Measurements from ENCODE around the gene SLC1A7.

The SLC1A7 gene

DNA sequence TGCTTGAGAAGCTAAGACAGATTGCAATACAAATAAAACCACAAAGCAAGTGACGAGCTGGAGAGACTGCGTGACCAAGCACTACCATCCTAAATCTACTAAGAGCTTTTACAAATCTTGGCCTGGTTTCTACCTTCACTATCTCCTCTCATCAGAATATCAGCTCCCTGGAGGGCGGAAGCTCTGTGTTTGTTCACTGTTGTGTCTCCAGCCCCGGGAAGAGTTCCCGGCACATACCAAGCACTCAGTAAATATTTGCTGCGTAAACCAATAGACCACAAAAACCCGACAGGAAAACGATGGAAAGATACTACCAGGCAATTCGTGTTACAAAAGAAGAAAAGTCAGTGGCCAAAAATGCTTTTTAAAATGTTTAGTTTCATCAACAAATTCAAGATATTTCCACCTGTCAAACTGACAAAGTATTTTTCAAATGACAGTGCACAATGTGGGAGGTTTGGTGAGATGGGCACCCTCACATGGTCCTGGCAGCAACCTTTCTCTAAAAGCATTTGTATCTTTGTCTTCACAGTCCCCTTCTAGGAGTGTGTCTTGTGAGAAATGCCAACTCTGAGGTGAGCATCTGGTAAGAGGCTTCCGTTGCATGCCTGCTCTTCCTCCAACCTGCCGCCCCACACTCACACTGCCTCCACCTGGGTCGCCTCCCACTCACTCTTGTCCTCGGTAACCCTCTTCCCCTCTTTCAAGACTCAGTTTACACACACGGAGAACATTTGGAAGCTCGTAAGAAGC lies 34.7 kb downstream of the SLC1A7 start:
- DNase-seq (ENCODE audit: low read depth in 1 of 2, low spot score in 1 of 2): peak; percentile 55 to 88
- TF ChIP-seq JUND (IDR thresholded peaks at IDR 0.05; ENCODE audit: low read depth): no peak
- in situ Hi-C loops (cut with HindIII; ENCODE audit: low pct_unique_long_range_greater_than_20kb, low sequenced_read_pairs): no loop called here

DNA sequence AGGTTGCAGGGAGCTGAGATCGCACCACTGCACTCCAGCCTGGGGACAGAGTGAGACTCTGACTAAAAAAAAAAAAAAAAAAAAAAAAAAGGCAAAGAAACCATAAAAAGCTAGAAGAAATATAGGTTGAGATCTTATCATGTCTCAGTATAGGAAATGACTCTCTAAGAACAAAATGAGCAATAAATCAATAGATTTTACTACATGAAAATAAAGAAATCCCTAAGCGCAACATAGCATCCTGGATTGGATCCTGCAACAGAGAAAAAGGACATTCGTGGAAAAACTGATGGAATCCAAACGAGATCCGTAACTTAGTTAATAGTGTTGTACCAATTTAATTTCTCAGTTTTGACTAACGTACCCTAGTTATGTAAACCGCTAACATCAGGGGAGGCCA lies 35.3 kb downstream of the SLC1A7 start:
- no peak for TF ChIP-seq JUND (IDR thresholded peaks at IDR 0.05; ENCODE audit: low read depth)
- in situ Hi-C loops (cut with HindIII; ENCODE audit: low pct_unique_long_range_greater_than_20kb, low sequenced_read_pairs): no loop called here
- no peak for DNase-seq (ENCODE audit: low read depth in 1 of 2, low spot score in 1 of 2)

GRCh38 chr1:53104289-53104913 lies 38.0 kb downstream of the SLC1A7 start:
- no peak for DNase-seq (ENCODE audit: low read depth in 1 of 2, low spot score in 1 of 2)
- no peak for TF ChIP-seq JUND (IDR thresholded peaks at IDR 0.05; ENCODE audit: low read depth)
- in situ Hi-C loops (cut with HindIII; ENCODE audit: low pct_unique_long_range_greater_than_20kb, low sequenced_read_pairs): no loop called here

DNA sequence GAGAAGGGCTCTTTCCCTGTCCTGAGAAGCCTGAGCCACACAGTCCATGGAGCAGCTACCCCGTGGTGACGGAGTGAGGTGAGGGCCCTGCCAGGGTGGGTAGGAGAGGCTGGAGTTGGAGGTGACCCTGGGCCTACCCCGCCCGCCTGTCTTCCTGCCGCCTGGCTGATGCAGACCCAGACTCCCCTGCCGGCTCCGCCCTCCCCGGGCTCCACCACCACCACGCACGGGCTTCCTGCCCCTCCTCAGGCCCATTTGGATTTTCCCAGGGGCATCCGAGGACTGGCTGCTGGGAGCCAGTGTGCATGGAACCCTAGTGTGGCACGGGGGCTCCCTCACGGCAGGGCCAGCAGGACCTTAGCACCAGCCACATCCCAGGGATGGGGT lies 47.9 kb downstream of the SLC1A7 start:
- no peak for TF ChIP-seq JUND (IDR thresholded peaks at IDR 0.05; ENCODE audit: low read depth)
- DNase-seq (ENCODE audit: low read depth in 1 of 2, low spot score in 1 of 2): no peak
- in situ Hi-C loops (cut with HindIII; ENCODE audit: low pct_unique_long_range_greater_than_20kb, low sequenced_read_pairs): no loop called here

DNA sequence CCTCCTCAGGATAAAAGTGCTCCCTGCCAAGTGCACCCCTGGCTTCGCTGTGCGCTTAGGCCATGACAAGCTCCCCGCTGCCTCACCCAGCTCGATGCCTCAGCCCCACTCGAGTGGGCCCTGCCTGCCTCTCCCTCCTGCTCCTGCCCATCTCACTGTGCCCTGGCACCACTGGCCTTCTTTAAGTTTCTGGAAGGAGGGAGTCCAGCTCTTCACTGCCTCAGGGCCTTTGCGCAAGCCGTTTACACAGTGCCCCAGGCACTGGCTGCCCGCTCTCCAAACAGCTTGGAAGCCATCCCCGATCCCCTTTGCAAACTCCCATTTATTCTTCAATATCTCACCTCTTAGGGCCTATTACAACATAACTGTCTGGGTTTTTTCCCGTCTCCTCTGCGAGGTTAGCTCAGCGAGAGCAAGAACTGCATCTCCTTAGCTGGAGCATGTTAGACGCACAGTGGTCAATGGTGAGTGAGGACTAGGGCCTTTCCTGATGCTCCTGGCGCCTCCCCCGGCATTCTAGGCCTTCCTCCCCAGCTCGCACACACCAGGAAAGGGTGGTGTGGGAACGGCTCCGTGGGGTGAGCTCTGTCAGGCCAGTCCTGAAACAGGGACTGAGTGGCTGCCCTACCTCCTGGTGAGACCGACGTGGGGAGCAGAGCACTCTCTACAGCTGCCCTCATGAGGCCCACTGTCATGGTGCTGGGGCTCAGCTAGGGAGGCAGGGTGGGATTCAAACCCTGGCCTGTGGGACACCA lies 48.5 kb downstream of the SLC1A7 start:
- DNase-seq (ENCODE audit: low read depth in 1 of 2, low spot score in 1 of 2): no peak
- in situ Hi-C loops (cut with HindIII; ENCODE audit: low pct_unique_long_range_greater_than_20kb, low sequenced_read_pairs): no loop called here
- no peak for TF ChIP-seq JUND (IDR thresholded peaks at IDR 0.05; ENCODE audit: low read depth)

DNA sequence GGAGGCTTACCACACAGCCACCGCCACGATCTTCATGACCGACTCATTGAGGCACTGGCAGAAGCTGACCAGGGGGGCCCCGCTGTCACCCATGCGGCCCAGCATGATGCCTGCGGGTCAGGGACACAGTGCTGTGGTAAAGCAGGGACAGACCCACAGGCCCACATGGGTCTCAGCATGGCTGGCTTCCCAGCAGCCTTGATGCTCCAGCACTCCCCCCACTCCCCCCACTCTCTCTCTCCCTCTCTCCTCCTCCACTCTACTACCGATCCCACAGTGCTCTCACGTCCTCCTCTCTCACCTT lies 49.0 kb downstream of the SLC1A7 start:
- no peak for TF ChIP-seq JUND (IDR thresholded peaks at IDR 0.05; ENCODE audit: low read depth)
- in situ Hi-C loops (cut with HindIII; ENCODE audit: low pct_unique_long_range_greater_than_20kb, low sequenced_read_pairs): no loop called here
- no peak for DNase-seq (ENCODE audit: low read depth in 1 of 2, low spot score in 1 of 2)

- in situ Hi-C loops (cut with HindIII; ENCODE audit: low pct_unique_long_range_greater_than_20kb, low sequenced_read_pairs): no loop called here
- TF ChIP-seq JUND (IDR thresholded peaks at IDR 0.05; ENCODE audit: low read depth): no peak
- DNase-seq (ENCODE audit: low read depth in 1 of 2, low spot score in 1 of 2): no peak
Measured at GRCh38 chr1:53092659-53093450, 49.6 kb downstream of the SLC1A7 start.

- DNase-seq (ENCODE audit: low read depth in 1 of 2, low spot score in 1 of 2): no peak
- in situ Hi-C loops (cut with HindIII; ENCODE audit: low pct_unique_long_range_greater_than_20kb, low sequenced_read_pairs): no loop called here
- no peak for TF ChIP-seq JUND (IDR thresholded peaks at IDR 0.05; ENCODE audit: low read depth)
Measured at GRCh38 chr1:53091841-53092645, 50.4 kb downstream of the SLC1A7 start.

GRCh38 chr1:53090227-53091147 lies 52.0 kb downstream of the SLC1A7 start:
- no peak for TF ChIP-seq JUND (IDR thresholded peaks at IDR 0.05; ENCODE audit: low read depth)
- no peak for DNase-seq (ENCODE audit: low read depth in 1 of 2, low spot score in 1 of 2)
- in situ Hi-C loops (cut with HindIII; ENCODE audit: low pct_unique_long_range_greater_than_20kb, low sequenced_read_pairs): no loop called here

DNA sequence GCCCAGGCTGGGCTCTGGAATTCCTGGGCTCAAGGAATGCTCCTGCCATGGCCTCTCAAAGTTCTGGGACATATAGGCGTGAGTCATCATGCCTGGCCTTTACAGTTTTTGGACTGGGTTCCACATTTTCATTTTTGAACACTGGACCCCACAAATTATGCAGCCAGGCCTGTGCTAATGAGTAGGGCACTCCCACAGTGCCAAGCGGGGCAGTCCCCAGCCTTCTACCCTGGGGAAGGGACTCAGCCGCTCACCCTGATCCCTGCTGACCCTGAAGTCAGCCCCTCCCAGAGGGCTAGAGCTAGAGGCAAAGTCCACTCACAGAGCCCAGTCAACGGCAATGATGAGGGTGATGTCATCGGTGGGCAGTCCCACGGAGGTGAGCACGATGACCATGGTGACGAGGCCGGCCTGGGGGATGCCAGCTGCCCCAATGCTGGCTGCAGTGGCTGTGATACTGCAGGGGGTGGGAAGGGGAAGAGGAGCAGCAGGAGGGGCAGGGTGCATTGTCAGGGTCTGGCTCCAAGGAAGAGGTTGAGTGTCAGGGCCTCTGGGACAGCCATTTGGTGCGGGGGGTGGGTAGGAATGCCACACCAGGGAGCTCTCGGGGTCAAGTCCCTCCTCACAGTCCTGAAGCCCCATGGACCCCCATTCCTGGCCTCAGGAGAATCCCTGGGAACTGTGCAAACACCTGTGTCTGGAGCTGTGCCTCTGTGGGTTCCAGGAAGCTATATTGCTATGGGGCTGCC lies 52.8 kb downstream of the SLC1A7 start:
- no peak for DNase-seq (ENCODE audit: low read depth in 1 of 2, low spot score in 1 of 2)
- TF ChIP-seq JUND (IDR thresholded peaks at IDR 0.05; ENCODE audit: low read depth): no peak
- in situ Hi-C loops (cut with HindIII; ENCODE audit: low pct_unique_long_range_greater_than_20kb, low sequenced_read_pairs): no loop called here
